ENCODE measurements around the gene CALCA. TPM values are rescaled to one million over a fixed set of nuclear protein-coding genes. Genes with fewer than 3 reads are reported as not detected.

CALCA gene
- total and polyA plus RNA-seq, 2 of the 4 experiments (the other 2 are of a cell fraction): not detected

DNA sequence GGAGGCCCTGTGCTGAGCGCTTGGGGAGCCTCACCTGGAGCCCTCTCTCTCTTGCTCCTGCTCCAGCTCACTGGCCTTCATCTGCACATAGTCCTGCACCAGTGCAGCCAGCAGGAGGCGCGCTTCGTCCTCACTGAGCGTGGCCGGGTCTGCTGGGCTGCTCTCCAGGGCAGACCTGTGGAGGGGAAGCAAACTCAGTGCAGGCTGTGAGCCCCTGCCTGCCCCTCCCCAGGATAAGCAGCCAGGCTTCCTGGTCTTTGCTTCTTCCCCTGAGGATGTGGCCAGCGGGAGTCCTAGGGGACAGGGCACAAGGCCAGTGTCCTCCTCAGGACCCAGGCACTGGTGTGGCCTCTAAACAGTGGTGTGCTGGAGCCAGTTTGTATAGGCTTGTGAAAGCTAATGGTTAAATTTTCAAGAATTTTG lies 2.2 kb downstream of the CALCA start:
- CTCF ChIA-PET: interaction anchor here (0.6 to 1.0 kb wide), 2 partner anchors 105 to 304 kb away, joined by 3 read pairs; no protein-coding TSS in a partner anchor

More for the DNA sequence above, 2.2 kb downstream of the CALCA start:
- Histone ChIP-seq H2BK5ac (ENCODE audit: low read depth, low read length, poor library complexity, severe bottlenecking) (no peak overlapping the region), H2BK20ac (ENCODE audit: low read depth, low read length) (no peak overlapping the region), H2AK5ac (ENCODE audit: low read depth, low read length) (no peak overlapping the region), H3K56ac (ENCODE audit: extremely low read depth, insufficient read depth, low read length) (no peak overlapping the region), H3K18ac (ENCODE audit: low read depth, low read length) (no peak overlapping the region), H3K79me1 (ENCODE audit: low read depth in 1 of 2, low read length in 2 of 2) (no peaks in the 10 kb centered on the region), H3K9ac (ENCODE audit: low read depth, low read length) (no peak overlapping the region), H3K27me3 (ENCODE audit: control insufficient read depth, insufficient read depth, low read length) (peaks cover 51% of the 10 kb centered on the region), H3K14ac (replicated peaks; ENCODE audit: low read depth, low read length) (no peak overlapping the region), H2AFZ (replicated peaks; ENCODE audit: low read length, poor library complexity) (peak overlapping the region; percentile 7), H3K9me3 (ENCODE audit: control insufficient read depth, insufficient read depth, low read length) (no peaks in the 10 kb centered on the region), H3K4me3 (ENCODE audit: insufficient read depth, low read depth, low read length) (no peak overlapping the region), H3K27ac (ENCODE audit: insufficient read depth, low read length) (no peak overlapping the region), H3K23ac (ENCODE audit: low read depth, low read length) (no peak overlapping the region), H2AK9ac (replicated peaks; ENCODE audit: low read depth, low read length, poor library complexity) (no peak overlapping the region), H3K4ac (ENCODE audit: low read depth, low read length) (no peak overlapping the region), H3K36me3 (ENCODE audit: control insufficient read depth, insufficient read depth, low read length) (no peaks in the 10 kb centered on the region), H3K9me1 (ENCODE audit: insufficient read depth, low read length) (no peaks in the 10 kb centered on the region), H4K8ac (ENCODE audit: low read depth in 2 of 2, low read length in 2 of 2) (no peak overlapping the region), H4K5ac (ENCODE audit: low read depth, low read length) (no peak overlapping the region), H2BK120ac (ENCODE audit: low read depth, low read length) (no peak overlapping the region), H4K20me1 (ENCODE audit: insufficient read depth, low read length) (no peaks in the 10 kb centered on the region), H3K4me1 (ENCODE audit: control insufficient read depth, insufficient read depth, low read length) (no peaks in the 10 kb centered on the region), H2BK15ac (ENCODE audit: low read depth, low read length) (no peak overlapping the region), H3K4me2 (ENCODE audit: low read depth, low read length) (no peak overlapping the region), H4K91ac (ENCODE audit: insufficient read depth, low read depth, low read length) (no peak overlapping the region)
- TF ChIP-seq FOS (IDR thresholded peaks at IDR 0.05; ENCODE audit: low read depth, low read length): no peak
- TF ChIP-seq CEBPB (IDR thresholded peaks at IDR 0.05; ENCODE audit: low read depth, low read length): no peak
- TF ChIP-seq, protein P1, sequence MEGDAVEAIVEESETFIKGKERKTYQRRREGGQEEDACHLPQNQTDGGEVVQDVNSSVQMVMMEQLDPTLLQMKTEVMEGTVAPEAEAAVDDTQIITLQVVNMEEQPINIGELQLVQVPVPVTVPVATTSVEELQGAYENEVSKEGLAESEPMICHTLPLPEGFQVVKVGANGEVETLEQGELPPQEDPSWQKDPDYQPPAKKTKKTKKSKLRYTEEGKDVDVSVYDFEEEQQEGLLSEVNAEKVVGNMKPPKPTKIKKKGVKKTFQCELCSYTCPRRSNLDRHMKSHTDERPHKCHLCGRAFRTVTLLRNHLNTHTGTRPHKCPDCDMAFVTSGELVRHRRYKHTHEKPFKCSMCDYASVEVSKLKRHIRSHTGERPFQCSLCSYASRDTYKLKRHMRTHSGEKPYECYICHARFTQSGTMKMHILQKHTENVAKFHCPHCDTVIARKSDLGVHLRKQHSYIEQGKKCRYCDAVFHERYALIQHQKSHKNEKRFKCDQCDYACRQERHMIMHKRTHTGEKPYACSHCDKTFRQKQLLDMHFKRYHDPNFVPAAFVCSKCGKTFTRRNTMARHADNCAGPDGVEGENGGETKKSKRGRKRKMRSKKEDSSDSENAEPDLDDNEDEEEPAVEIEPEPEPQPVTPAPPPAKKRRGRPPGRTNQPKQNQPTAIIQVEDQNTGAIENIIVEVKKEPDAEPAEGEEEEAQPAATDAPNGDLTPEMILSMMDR (conservative IDR thresholded peaks at IDR 0.05; ENCODE audit: low read depth, low read length): peak; percentile 41
- TF ChIP-seq RAD21 (IDR thresholded peaks at IDR 0.05; ENCODE audit: low read length): peak; percentile 48
- TF ChIP-seq SMC3 (IDR thresholded peaks at IDR 0.05; ENCODE audit: low read depth, low read length): peak; percentile 37
- TF ChIP-seq CHD1 (IDR thresholded peaks at IDR 0.05; ENCODE audit: low read depth, low read length): no peak
- no peak for TF ChIP-seq MAZ (IDR thresholded peaks at IDR 0.05; ENCODE audit: borderline replicate concordance, low read depth, low read length)
- in situ Hi-C loops (cut with MboI; ENCODE audit: low sequenced_read_pairs): no loop called here
- no TSS peak for BruUV-seq (replicated peaks)
- dilution Hi-C loops (cut with HindIII; ENCODE audit: low sequenced_read_pairs, unreplicated experiment): no loop called here
- WGBS, 2 experiments (ENCODE audit: extremely low coverage in 2 of 2, insufficient read length in 1 of 2): 0% methylated on average over 1 of the region's 7 CpGs; no CpG with 5 or more reads in 1 of the 2 experiments
- DNase-seq: peak; percentile 7
- POLR2A ChIA-PET (ENCODE audit: unreplicated experiment): no interaction called here
- peak; percentile 71 for ATAC-seq (ENCODE audit: low read depth)
- intact Hi-C loops (cut with micrococcal nuclease): loop anchor here (2.0 kb wide), 1 partner anchor 239 kb away; no protein-coding TSS in a partner anchor
